NOMO-1 treated with DMSO at 0.1 percent for 48 hours (cell line): ENCODE measurements around the gene OR2AT4.

Experiments used
- DNase-seq: peaks from one replicate; lab custom pipeline; 2025; ENCODE audit not compliant: unreplicated experiment; lab: John Stamatoyannopoulos, UW

Gene OR2AT4

DNA sequence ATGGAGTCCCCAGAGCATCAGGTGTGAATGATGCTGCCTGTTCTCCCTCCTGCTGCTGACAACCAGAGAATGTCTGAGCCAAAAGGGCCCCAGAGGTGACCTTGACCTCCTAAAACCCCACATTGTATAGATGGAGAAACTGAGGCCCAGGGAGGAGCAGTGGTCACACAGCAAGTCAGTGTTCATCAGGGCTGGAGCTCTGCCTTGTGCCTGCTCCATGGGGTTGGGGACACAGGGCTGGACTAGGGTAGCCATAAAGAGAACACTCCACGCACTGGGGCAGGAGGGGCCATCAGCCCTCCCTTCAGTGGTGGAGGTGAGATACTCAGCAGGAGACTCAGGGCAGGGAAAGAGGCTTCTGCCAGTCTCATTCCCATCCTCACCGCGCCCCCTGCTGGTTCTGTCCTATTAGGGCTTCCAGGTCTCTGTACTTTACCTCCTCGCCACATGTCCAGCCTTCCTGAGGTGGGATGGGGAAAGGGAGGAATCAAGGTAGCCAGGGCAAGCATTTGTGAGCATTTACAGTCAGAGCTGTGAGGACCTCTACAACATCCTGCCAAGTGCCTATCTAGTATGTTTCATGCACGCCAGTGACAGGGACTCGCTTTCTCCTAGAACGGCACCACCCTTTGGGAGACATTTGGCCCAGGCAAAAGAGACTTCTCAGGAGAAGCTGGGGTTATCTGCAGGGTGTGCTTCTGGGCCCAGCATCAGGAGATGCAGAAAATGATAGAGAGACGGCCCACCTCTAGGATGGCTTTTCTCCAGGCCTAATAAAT, 64.7 kb downstream of the OR2AT4 start:
- peak; percentile 5 for DNase-seq
